HCT116 (cell line): ENCODE results near the gene CDKN2B-AS1.

ENCODE experiments used
- CBX3 ChIP-seq: IDR thresholded peaks from 2 replicates; pipeline ENCODE4 v1.6.1; 2012; ENCODE audit warnings: low read depth
- CEBPB ChIP-seq: IDR thresholded peaks from 2 replicates; pipeline ENCODE4 v1.6.1; 2012; ENCODE audit warnings: low read depth
- CTCF ChIP-seq, 3 experiments: fragments of 200-600 bp in 1 of 3; sonication (generic) in 1 of 3; IDR thresholded peaks in 2 of 3; conservative IDR thresholded peaks in 1 of 3; 2 replicates each; pipeline ENCODE4 v1.5.1; 2012 to 2017; ENCODE audit warnings: low read depth in 2 of 3, low read length in 2 of 3, antibody characterized with exemption in 1 of 3, borderline replicate concordance in 1 of 3, control low read depth in 1 of 3, mild to moderate bottlenecking in 1 of 3, mixed read lengths in 1 of 3, mixed run types in 1 of 3, moderate library complexity in 1 of 3; ENCODE audit not compliant: insufficient read depth in 1 of 3
- ELF1 ChIP-seq: IDR thresholded peaks from 2 replicates; pipeline ENCODE4 v1.6.1; 2012; ENCODE audit warnings: low read depth, borderline replicate concordance
- EZH2 ChIP-seq: fragments of 200-600 bp; sonication (generic); IDR thresholded peaks from 2 replicates; pipeline ENCODE4 v1.6.1; 2017; ENCODE audit warnings: antibody characterized with exemption, mixed run types
- EZH2phosphoT487 ChIP-seq: fragments of 200-600 bp; IDR thresholded peaks from 2 replicates; pipeline ENCODE4 v1.6.1; 2018; ENCODE audit warnings: antibody characterized with exemption, borderline replicate concordance
- JUND ChIP-seq: IDR thresholded peaks from 2 replicates; pipeline ENCODE4 v1.6.1; 2012
- POLR2AphosphoS5 ChIP-seq: IDR thresholded peaks from 2 replicates; pipeline ENCODE4 v1.6.1; 2011; ENCODE audit warnings: mild to moderate bottlenecking, low read depth, low read length, moderate library complexity
- REST ChIP-seq: IDR thresholded peaks from 2 replicates; pipeline ENCODE4 v1.6.1; 2012; ENCODE audit warnings: low read depth
- SP1 ChIP-seq: IDR thresholded peaks from 2 replicates; pipeline ENCODE4 v1.6.1; 2012; ENCODE audit warnings: low read depth
- ZFX ChIP-seq: fragments of 450-650 bp; IDR thresholded peaks from 2 replicates; pipeline ENCODE4 v1.6.1; 2017
- ZNF274 ChIP-seq: fragments of 200-500 bp; sonication (Bioruptor generic); IDR thresholded peaks from 2 replicates; pipeline ENCODE4 v1.6.1; 2014; ENCODE audit warnings: mild to moderate bottlenecking, low read depth, low read length, inconsistent platforms
- TF ChIP-seq, protein P1 (sequence below): IDR thresholded peaks from 2 replicates; pipeline ENCODE4 v1.6.1; 2012

GRCh38 chr9:22129133-22129532 lies 134.5 kb downstream of the CDKN2B-AS1 start:
- TF ChIP-seq CEBPB (no peak), EZH2 (no peak), CTCF (IDR thresholded peaks at IDR 0.05 in 2 of 3, conservative IDR thresholded peaks at IDR 0.05 in 1 of 3; ENCODE audit: borderline replicate concordance in 1 of 3, insufficient read depth in 1 of 3, low read depth in 2 of 3, low read length in 2 of 3) (no peak), SP1 (no peak), CBX3 (no peak), JUND (no peak), ZNF274 (no peak), ELF1 (no peak), REST (no peak), EZH2phosphoT487 (no peak), POLR2AphosphoS5 (no peak), ZFX (no peak)
- TF ChIP-seq, protein P1, sequence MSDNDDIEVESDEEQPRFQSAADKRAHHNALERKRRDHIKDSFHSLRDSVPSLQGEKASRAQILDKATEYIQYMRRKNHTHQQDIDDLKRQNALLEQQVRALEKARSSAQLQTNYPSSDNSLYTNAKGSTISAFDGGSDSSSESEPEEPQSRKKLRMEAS = no peak
